ENCODE data around the gene ZGLP1.

DNA sequence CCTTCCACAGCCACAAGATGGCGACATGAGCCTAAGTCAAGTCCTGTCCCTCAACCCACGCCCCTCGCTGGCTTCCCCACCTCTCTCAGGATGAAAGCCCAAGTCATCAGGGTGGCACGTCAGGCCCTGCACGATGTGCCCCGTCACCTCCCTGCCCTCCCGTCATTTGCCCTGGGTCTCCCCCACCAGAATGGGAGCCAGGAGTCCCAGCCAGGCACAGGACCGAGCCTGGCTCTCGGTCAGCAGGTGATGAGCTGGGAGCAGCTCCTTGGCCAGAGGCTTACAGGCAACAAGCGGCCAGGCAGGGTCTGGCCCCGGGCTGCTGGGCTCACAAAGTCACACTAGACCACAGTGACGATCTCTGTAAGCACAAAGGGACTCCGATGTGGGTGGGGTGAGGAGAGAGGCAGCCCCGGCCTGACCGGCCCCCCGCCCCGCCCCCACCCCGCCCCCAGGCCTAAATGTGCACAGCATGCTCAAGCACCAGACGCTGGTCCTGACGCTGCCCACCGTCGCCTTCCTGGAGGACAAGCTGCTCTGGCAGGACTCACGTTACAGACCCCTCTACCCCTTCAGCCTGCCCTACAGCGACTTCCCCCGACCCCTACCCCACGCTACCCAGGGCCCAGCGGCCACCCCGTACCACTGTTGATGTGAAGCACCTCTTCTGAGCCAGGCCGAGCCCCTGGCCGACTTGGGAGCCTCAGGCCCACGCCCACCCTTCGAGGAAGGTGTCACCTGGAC lies 50.3 kb downstream of the ZGLP1 start:
- no peak for TF ChIP-seq GATA2 (IDR thresholded peaks at IDR 0.05; ENCODE audit: low read depth, low read length)
- no peak for TF ChIP-seq GATA3 (IDR thresholded peaks at IDR 0.05; ENCODE audit: low read depth, low read length)

Measured in SH-SY5Y (cell line).